Activated CD8-positive, alpha-beta memory T cell treated with anti-CD3 and anti-CD28 coated beads for 48 hours (primary cell): ENCODE results near the gene ARHGAP28.

ENCODE experiments used
- DNase-seq, 3 experiments: peaks; one replicate each; pipeline ENCODE4 v3.0.0-alpha.2; 2020; ENCODE audit warnings: low read depth in 2 of 3, low spot score in 2 of 3

Gene ARHGAP28

GRCh38 chr18:6731222-6731596 lies 1.7 kb downstream of the ARHGAP28 start:
- no peak for DNase-seq

GRCh38 chr18:6732952-6733351 lies 3.4 kb downstream of the ARHGAP28 start:
- DNase-seq, result no peak

- no peak for DNase-seq
Measured at GRCh38 chr18:6733758-6734157, 4.2 kb downstream of the ARHGAP28 start.

- no peak for DNase-seq
Measured at GRCh38 chr18:6734726-6735430, 5.4 kb downstream of the ARHGAP28 start.

- DNase-seq, result no peak
Measured at GRCh38 chr18:6737833-6738232, 8.3 kb downstream of the ARHGAP28 start.

- no peak for DNase-seq
Measured at GRCh38 chr18:6738622-6739021, 9.1 kb downstream of the ARHGAP28 start.

- DNase-seq, result no peak
Measured at GRCh38 chr18:6741232-6741663, 11.7 kb downstream of the ARHGAP28 start.

GRCh38 chr18:6741786-6742185 lies 12.3 kb downstream of the ARHGAP28 start:
- DNase-seq, result no peak

- no peak for DNase-seq
Measured at GRCh38 chr18:6743999-6744398, 14.5 kb downstream of the ARHGAP28 start.

GRCh38 chr18:6744816-6745455 lies 15.4 kb downstream of the ARHGAP28 start:
- no peak for DNase-seq

- DNase-seq, result no peak
Measured at GRCh38 chr18:6745504-6746031, 16.1 kb downstream of the ARHGAP28 start.

GRCh38 chr18:6746386-6746960 lies 17.0 kb downstream of the ARHGAP28 start:
- no peak for DNase-seq

GRCh38 chr18:6747646-6748045 lies 18.1 kb downstream of the ARHGAP28 start:
- no peak for DNase-seq

GRCh38 chr18:6748241-6748640 lies 18.7 kb downstream of the ARHGAP28 start:
- DNase-seq, result no peak

- DNase-seq, result no peak
Measured at GRCh38 chr18:6750411-6750810, 20.9 kb downstream of the ARHGAP28 start.

- DNase-seq, result no peak
Measured at GRCh38 chr18:6751222-6751621, 21.7 kb downstream of the ARHGAP28 start.

- DNase-seq, result no peak
Measured at GRCh38 chr18:6752202-6752860, 22.8 kb downstream of the ARHGAP28 start.

- DNase-seq, result no peak
Measured at GRCh38 chr18:6755107-6755506, 25.6 kb downstream of the ARHGAP28 start.

- DNase-seq, result no peak
Measured at GRCh38 chr18:6757931-6758330, 28.4 kb downstream of the ARHGAP28 start.

GRCh38 chr18:6759579-6759978 lies 30.1 kb downstream of the ARHGAP28 start:
- no peak for DNase-seq

- no peak for DNase-seq
Measured at GRCh38 chr18:6763524-6763923, 34.0 kb downstream of the ARHGAP28 start.

GRCh38 chr18:6764382-6764781 lies 34.9 kb downstream of the ARHGAP28 start:
- no peak for DNase-seq
